GM18526 (cell line): ENCODE measurements around the gene GJA1.

Experiments used
- POLR2A ChIP-seq: IDR thresholded peaks from 3 replicates; pipeline ENCODE4 v1.6.1; 2011; ENCODE audit not compliant: insufficient read length; ENCODE audit errors: extremely low read depth

The GJA1 gene

DNA sequence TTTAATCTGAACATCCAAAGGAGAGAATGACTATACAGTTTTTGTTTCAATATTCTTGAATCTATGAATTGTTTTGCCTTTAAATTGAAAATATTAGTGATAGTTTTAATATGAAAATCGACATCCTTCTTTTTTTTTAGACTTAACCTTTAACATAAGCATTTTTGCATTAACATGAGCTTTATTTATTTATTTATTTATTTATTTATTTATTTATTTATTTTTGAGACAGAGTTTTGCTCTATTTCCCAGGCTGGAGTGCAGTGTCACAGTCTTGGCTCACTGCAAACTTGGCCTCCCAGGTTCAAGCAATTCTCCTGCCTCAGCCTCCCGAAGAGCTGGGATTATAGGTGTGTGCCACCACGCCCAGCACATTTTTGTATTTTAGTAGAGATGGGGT lies 27.6 kb downstream of the GJA1 start:
- no peak for TF ChIP-seq POLR2A

DNA sequence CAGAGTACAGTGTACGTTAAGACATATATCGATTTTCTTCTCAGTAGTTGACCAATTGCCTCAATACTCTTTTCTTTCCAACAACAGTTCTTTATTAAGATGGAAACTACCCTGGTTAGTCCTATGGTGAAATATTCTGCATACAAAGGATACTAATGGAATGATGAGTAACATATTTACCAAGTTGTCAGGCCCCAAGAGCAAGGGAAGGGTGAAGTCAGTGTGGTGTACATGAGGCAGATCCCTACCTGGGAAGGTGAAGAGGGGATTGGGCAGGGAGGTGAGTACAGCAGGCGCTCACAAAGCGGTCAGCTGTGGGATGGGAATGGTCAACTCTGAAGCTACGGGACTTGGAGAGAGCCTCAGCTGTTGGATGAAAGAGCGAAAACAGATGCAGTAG lies 29.7 kb downstream of the GJA1 start:
- TF ChIP-seq POLR2A = no peak

DNA sequence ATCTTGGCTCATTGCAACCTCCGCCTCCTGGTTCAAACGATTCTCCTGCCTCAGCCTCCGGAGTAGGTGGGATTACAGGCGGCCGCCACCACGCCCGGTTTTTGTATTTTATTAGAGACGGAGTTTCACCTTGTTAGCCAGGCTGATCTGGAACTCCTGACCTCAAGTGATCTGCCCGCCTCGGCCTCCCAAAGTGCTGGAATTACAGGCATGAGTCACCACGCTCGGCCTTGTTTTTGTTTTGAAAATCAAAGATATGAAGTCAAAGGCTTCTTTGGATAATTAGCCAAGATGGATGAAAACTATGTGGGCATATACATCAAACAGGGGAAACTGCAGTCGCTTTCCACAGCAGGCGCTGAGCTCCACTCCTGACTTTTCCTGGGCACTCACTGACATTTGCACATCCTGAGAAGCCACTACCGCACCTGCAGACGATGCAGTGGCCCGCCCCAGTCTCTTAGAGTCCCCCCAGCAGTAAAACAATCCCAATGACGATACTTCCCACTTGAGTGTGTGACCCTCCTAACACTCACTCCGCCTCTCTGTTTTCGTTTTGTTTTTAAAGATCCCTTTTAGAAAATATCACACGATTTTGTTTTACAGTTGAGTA lies 44.1 kb downstream of the GJA1 start:
- no peak for TF ChIP-seq POLR2A

DNA sequence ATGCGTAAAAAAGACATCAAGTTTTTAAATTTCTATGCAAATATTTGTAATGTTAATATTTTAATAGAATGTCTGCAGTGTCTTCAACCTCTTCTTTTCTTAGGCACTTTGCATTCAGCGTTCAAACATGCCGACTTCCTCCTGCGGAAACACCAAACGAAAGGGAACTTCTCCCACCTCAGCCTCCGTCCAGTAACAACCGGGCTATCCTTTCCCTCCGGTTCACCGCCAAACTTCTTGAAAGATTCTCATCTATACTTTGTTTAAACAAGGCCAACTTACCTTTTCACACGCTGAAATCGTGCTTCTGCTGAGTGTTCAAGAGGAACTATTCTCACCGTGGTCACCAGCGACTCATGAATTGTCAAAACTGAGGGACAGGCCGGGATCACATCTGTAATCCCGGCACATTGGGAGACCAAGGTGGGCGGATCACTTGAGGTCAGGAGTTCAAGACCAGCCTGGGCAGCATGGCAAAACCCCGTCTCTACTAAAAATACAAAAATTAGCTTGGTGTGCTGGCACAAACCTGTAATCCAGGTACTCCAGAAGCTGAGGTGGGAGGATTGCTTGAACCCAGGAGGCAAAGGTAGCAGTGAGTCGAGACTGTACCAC lies 44.8 kb downstream of the GJA1 start:
- TF ChIP-seq POLR2A = no peak

DNA sequence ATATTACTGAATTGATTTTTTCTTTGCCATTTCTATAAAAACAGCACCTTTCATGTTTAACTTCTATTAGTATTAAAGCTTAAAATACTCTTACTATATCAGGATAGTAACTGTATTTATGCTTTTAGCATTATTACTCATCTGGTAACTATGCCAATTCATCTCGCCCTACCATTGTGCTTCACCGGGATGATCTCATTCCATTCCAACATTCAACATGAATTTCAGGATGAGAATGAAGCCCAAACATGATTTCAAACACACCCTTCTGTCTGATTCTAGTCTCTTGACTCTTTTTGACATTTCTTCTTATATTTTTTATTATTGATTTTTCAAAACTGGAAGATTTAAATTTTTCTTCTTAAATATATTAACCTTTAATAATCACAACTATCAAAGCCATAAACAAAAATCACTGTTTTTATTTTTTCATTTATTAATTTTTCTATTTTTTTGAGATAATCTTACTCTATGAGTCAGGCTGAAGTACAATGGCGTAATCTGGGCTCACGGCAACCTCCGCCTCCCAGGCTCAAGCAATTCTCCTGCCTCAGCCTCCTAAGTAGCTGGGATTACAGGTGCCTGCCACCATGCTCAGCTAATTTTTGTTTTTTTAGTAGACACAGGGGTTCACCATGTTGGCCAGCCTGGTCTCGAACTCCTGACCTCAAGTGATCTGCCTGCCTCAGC lies 46.7 kb downstream of the GJA1 start:
- no peak for TF ChIP-seq POLR2A

DNA sequence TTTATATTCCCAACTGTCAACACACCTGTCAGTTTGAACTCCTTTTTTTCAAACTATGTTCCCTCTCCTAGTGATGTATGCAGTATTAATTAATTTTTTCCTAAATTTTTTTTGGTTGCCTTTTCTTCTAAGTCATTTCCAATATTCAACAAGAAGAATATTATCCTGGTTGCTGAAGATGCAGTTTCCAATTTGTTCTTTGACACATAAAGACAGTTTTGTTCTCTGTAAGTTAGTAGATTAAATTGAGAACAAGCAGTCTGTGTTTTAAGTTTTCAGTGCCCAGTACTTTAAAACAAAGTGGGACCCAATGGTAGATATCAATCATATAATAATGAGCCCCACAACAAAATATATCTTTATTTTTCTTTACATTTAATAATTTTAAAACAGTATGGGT lies 47.3 kb downstream of the GJA1 start:
- TF ChIP-seq POLR2A = no peak

DNA sequence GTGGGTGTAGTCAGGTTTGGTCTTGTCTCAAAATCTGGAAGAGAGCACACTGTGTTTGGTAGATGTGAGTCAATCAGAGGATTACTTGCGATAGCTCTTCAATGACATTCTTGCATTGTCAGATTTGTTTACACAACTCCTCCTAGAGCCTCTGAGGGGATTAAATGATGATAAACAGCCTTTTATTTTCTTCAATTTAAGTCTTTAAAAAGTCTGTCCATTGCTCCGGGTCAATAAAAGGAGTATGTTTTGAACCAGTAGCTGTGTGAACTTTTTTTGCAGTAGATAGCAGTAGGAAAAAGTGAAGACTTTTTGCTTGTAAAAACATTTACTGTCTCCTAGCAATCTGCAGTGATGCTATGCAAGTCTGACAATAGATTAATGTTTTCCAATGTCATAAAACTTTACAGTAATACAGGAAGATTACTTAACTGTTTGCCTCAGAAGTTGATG lies 49.9 kb downstream of the GJA1 start:
- TF ChIP-seq POLR2A = no peak

DNA sequence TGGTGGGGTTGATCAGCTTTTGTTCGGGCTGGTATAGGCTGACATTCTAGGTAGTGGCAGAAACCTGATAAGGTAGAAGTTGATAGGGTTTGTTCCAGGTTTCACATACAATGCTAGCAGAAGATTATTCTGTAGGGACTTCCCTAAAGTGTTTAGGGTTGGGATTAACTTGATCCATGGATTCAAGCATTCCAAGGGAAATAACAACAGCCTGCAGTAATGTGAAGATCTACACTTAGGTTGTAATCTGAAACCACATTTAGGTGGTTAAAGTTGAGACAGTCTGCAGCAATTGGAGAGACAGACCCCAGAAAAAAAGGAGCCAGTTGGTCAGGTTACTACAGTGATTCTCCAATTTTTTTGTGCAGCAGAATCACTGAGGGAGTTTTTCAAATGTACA lies 56.1 kb downstream of the GJA1 start:
- TF ChIP-seq POLR2A = no peak

DNA sequence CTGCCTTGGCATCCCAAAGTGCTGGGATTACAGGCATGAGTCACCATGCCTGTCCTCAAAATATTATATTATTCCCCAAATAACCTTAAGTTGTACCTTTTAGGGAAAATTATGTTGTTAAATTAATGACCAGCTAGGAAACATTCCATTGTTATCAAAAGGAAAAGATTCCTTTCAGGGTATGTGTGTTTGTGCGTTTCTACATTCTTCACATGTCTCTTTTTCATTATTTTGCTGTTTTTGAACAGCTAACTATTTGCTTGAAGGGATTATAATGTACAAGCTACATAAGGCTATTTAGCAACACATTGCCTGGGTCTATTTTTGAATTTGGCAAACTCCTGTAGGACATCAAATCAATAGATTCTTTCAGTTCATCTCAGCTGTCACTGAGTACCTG lies 57.1 kb downstream of the GJA1 start:
- TF ChIP-seq POLR2A = no peak

DNA sequence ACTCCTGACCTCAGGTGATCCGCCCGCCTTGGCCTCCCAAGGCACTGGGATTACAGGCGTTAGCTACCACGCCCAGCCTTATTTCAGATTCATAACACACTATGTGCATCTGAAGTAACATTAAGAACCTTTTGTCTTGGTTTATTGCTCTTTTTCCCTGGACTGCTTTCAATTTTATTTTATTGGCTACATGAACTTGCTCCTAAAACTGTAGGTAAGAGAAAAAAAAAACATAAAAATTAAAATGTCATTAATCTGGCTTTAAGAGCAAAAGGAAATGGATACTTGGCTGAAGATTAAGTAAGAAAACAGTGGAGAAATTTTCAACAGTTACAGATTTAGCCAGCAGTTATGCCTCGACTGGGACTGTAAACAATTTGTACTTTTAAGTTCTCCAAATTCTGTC lies 62.5 kb downstream of the GJA1 start:
- TF ChIP-seq POLR2A = no peak

DNA sequence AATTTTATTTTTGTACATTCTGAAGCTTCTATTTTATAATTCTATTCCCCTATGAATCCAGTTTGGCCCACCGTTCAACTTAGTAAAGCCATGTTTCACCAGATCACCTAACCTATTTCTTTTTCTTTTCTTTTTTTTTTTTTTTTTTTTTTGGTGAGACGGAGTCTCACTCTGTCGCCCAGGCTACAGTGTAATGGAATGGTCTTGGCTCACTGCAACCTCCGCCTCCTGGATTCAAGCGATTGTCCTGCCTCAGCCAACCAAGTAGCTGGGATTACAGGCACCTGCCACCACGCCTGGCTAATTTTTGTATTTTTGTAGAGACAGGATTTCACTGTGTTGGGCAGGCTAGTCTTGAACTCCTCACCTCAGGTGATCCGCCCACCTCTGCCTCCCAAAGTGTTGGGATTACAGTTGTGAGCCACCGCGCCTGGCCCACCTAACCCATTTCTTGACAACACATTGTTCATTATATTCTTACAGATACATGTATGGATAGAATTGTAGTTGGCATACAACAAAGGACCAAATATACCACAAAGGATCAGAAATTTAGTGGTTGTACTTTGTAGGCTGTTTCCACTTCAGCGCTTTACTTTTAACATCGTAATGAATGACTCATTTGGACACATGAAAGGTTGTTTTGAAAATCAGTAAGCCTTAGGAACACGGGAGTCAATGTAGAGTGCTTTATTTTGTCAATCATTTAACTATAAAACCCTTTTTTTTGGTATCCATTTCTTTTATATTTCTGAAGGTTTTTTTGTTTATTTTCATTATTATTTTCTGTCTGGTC lies 63.2 kb downstream of the GJA1 start:
- no peak for TF ChIP-seq POLR2A
